GM12873 (cell line): Measurements from ENCODE around the gene CACNA1C.

Experiments used
- CTCF ChIP-seq: IDR thresholded peaks from 2 replicates; pipeline ENCODE4 v1.5.1; 2012; ENCODE audit warnings: low read depth, mild to moderate bottlenecking, moderate library complexity, low read length, control low read depth; ENCODE audit not compliant: insufficient read depth; ENCODE audit errors: missing control alignments

The CACNA1C gene

GRCh38 chr12:2352203-2352602, 299.4 kb downstream of the CACNA1C start:
- no peak for TF ChIP-seq CTCF

GRCh38 chr12:2353281-2353680, 300.5 kb downstream of the CACNA1C start:
- TF ChIP-seq CTCF = no peak

- no peak for TF ChIP-seq CTCF
Measured at GRCh38 chr12:2353691-2354090, 300.9 kb downstream of the CACNA1C start.

- TF ChIP-seq CTCF = no peak
Measured at GRCh38 chr12:2354151-2354991, 301.6 kb downstream of the CACNA1C start.

- TF ChIP-seq CTCF = no peak
Measured at GRCh38 chr12:2355198-2355597, 302.4 kb downstream of the CACNA1C start.

- TF ChIP-seq CTCF = no peak
Measured at GRCh38 chr12:2355604-2356003, 302.8 kb downstream of the CACNA1C start.

GRCh38 chr12:2356601-2357125, 303.9 kb downstream of the CACNA1C start:
- no peak for TF ChIP-seq CTCF
